ENCODE results near the gene SDF2. TPM values are rescaled to one million over a fixed set of nuclear protein-coding genes. Genes with fewer than 3 reads are reported as not detected.
A peak's percentile ranks its signal among the peaks of the same experiment; 100 is the strongest.

The SDF2 gene
- total RNA-seq, 4 donors from 2014 or later, result 38.2 to 44.4 (median 41.5) TPM

DNA sequence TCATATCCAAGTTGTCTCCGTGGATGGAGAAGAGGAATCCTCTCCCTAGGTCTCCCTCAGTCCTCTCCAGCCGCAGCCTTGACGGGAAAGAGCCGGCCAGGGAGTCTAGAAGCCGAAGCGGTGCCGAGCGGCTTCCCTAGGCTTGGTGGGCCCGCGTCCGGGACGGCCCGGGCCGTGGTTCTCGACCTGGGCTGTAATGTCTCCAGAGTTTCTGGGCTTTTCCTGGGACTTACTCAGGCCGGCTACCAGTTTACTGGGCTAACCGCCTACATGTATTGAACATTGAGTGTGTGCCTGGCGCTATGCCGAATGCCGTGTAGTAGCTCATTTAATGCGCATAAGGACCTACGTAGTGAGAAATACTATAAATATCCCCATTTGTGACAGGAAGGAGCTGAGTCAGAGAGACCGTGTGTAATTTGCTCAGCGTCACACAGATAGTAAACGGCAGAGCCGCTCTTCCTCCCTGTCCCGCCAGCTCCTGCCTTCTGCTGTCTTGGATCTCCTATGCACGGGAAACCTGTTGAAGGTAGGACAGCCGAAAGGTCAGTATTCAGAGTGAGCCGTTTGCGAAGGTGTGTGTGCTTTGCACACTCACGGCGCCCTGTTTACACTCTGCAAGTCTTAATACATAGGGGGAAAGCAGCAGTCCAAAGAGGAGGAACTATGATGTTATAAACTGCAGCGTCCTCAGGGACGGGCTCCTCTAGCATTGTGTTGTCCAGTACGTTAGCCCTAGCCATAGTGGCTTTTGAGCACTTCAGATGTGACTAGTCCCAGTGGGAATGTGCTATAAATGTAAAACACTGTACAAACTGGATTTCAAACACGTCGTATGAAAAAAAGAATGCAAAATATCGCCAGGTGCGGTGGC, 62.2 kb downstream of the SDF2 start:
- ATAC-seq (ENCODE audit: low FRiP score), result peak; percentile 77
- TF ChIP-seq, protein P1, sequence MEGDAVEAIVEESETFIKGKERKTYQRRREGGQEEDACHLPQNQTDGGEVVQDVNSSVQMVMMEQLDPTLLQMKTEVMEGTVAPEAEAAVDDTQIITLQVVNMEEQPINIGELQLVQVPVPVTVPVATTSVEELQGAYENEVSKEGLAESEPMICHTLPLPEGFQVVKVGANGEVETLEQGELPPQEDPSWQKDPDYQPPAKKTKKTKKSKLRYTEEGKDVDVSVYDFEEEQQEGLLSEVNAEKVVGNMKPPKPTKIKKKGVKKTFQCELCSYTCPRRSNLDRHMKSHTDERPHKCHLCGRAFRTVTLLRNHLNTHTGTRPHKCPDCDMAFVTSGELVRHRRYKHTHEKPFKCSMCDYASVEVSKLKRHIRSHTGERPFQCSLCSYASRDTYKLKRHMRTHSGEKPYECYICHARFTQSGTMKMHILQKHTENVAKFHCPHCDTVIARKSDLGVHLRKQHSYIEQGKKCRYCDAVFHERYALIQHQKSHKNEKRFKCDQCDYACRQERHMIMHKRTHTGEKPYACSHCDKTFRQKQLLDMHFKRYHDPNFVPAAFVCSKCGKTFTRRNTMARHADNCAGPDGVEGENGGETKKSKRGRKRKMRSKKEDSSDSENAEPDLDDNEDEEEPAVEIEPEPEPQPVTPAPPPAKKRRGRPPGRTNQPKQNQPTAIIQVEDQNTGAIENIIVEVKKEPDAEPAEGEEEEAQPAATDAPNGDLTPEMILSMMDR (IDR thresholded peaks at IDR 0.05), result no peak
- peak; percentile 85 for DNase-seq (ENCODE audit: low spot score)

DNA sequence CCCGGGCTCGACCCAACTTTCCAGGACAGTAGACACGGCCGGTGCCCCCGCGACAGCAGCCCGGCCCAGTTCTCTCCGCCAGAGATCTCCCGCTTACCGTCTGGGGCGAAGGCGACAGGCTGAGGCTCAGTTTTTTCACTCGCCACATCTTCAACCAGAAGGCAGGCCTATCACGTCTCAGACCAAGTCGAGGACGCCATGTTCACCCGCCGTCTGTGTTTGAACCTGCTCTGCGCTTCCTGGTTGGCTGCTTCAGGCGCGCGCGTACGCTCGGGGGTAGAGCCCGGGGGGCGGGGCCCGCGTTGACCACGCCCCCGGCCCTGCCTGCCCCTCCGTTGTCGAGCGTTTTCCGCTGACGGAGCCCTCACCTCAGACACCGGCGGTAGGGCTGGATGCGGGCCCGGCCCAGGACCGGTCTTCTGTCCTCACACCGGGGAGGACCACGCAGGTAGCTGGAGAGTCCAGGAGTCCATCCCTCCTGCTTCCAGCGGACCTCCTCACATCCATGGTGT, 62.9 kb downstream of the SDF2 start, which contains the start of gene SPAG5:
Gene SPAG5 (minus strand): TSS at position 227 of the 512 bp plus-strand sequence. CDS start 79 bp downstream, at position 148.
- ATAC-seq (ENCODE audit: low FRiP score) (peak; percentile 99), DNase-seq (ENCODE audit: low spot score) (peak; percentile 84)
- TF ChIP-seq, protein P1 (IDR thresholded peaks at IDR 0.05), result no peak

DNA sequence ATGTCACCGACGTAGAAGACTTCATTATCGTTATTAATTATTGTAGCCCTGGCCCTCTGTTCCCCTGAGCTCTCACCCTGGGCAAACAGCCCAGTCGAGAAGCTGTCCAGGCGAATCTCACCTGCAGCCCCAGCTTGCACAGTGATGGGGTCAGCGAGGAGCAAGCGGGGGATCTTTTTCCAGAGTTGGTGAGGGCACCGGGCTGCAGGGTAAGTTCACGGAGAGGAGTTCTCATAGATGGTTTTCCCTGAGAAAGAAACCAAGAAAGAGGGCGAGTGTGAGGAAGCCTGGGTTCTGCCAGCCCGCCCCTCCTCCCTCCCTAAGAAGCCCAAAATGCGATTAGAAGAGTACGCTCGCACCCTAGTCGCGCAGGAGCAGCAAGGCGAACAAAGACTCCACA, 63.3 kb downstream of the SDF2 start:
- ATAC-seq (ENCODE audit: low FRiP score) (no peak), DNase-seq (ENCODE audit: low spot score) (no peak)
- TF ChIP-seq, protein P1 (IDR thresholded peaks at IDR 0.05), result no peak

Other genes with a start within 250 kb of the SDF2 start
- gene SLC13A2, start 188.3 kb downstream of the SDF2 start, total RNA-seq, result not detected
- not detected for gene FOXN1, start 155.6 kb downstream of the SDF2 start, total RNA-seq
- 10 to 100 TPM; 16.8 to 32.6 (median 24.6) TPM for gene UNC119, start 109.3 kb downstream of the SDF2 start, total RNA-seq
- 10 to 100 TPM; 33.1 to 55.5 (median 45.2) TPM for gene PIGS, start 90.4 kb downstream of the SDF2 start, total RNA-seq
- 10 to 100 TPM; 17.3 to 83.0 (median 33.6) TPM for gene ALDOC, start 85.0 kb downstream of the SDF2 start, total RNA-seq
- 10 to 100 TPM in 1 of 4 donors, 1 to 10 TPM in 2, under 1 TPM in 1; 0.50 to 12.0 (median 4.5) TPM for gene SPAG5, start 62.9 kb downstream of the SDF2 start, total RNA-seq
- 10 to 100 TPM in 1 of 4 donors, 1 to 10 TPM in 3; 3.6 to 10.6 (median 8.0) TPM for gene RSKR, start 47.7 kb downstream of the SDF2 start, total RNA-seq
- gene BLTP2, start 16.7 kb downstream of the SDF2 start, total RNA-seq, result 100 to 1,000 TPM; 113 to 141 (median 121) TPM
- gene SUPT6H, start 299 bp upstream of the SDF2 start, total RNA-seq, result 10 to 100 TPM; 51.9 to 98.8 (median 63.1) TPM
- gene PROCA1, start 50.0 kb upstream of the SDF2 start, total RNA-seq, result 1 to 10 TPM; 1.2 to 6.0 (median 1.8) TPM
- 100 to 1,000 TPM in 2 of 4 donors, 10 to 100 TPM in 2; 90.4 to 112 (median 101) TPM for gene RAB34, start 56.0 kb upstream of the SDF2 start, total RNA-seq
- 100 to 1,000 TPM; 568 to 719 (median 636) TPM for gene RPL23A, start 58.1 kb upstream of the SDF2 start, total RNA-seq
- 1 to 10 TPM in 3 of 4 donors, not detected in 1; 2.1 to 5.2 (median 3.6) TPM for gene TLCD1, start 64.3 kb upstream of the SDF2 start, total RNA-seq
- gene NEK8, start 66.9 kb upstream of the SDF2 start, total RNA-seq, result 1 to 10 TPM; 1.9 to 3.4 (median 2.5) TPM
- 10 to 100 TPM in 2 of 4 donors, 1 to 10 TPM in 2; 8.4 to 66.7 (median 30.7) TPM for gene TRAF4, start 82.1 kb upstream of the SDF2 start, total RNA-seq
- 10 to 100 TPM; 12.2 to 19.0 (median 14.0) TPM for gene FAM222B, start 180.9 kb upstream of the SDF2 start, total RNA-seq
- gene ERAL1, start 193.1 kb upstream of the SDF2 start, total RNA-seq, result 10 to 100 TPM; 21.3 to 35.9 (median 27.8) TPM
- 10 to 100 TPM; 51.1 to 95.0 (median 68.3) TPM for gene FLOT2, start 235.8 kb upstream of the SDF2 start, total RNA-seq
- gene DHRS13, start 241.2 kb upstream of the SDF2 start, total RNA-seq, result 10 to 100 TPM in 1 of 4 donors, 1 to 10 TPM in 3; 5.0 to 11.3 (median 6.3) TPM

Measured in omental fat pad (tissue), 4 donors.